Midbrain (tissue), 1 donor: Measurements from ENCODE around the gene RELT.

ENCODE experiments used
- DNase-seq: peaks from one replicate; lab custom pipeline; 2025; lab: John Stamatoyannopoulos, UW

The RELT gene

DNA sequence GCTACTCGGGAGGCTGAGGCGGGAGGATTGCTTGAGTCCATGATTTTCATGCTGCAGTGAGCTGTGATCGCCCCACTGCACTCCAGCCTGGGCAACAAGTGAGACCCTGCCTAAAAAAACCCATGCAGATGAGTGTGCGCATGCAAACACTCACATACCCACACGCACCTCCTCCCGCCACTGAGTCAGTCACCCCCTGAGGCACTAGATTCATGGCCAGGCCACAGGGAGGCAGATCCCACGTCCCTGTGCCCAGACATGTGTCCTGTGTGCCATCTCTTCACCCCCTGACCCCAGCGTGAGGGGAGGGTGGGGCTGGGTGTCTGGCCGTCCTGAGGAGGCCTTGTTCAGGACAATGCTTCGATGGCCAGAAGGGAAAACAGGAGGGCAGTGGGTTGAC lies 15.5 kb downstream of the RELT start:
- no peak for DNase-seq

DNA sequence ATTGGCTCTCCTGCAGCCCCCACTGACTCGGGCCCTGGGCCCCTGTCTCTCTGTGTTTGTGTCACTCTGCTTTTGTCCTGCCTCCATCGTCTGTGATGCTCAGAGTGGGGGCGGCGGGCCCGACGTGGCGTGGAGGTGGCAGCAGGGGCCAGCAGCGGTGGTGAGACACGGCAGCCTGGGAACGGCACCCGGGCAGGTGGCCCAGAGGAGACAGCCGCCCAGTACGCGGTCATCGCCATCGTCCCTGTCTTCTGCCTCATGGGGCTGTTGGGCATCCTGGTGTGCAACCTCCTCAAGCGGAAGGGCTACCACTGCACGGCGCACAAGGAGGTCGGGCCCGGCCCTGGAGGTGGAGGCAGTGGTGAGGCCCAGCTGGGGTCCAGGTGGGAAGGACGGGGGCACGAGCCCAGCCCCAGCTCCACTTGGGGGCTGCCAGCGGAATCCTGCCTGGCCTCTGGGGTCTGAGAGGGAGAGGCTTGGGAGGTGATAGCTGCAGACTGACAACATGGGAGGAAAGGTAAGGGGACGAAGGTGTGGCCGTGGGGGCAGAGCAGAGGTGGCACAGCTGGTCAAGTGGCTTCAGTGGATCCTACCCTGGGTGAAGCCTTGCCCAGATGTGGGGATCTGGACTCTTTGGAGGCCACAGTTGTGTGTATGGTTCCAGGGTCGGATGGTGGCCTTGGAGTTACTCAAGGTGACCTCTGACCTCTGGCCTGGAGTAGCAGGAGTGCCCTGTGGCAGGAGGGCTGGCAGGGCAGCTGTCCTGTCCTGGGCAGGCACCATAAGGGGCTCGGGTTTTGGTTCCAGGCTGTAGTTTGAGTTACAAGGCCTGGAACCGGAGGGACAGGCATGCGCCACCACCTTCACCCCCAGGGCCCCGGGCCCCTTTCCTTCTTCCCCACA lies 16.2 kb downstream of the RELT start:
- no peak for DNase-seq

DNA sequence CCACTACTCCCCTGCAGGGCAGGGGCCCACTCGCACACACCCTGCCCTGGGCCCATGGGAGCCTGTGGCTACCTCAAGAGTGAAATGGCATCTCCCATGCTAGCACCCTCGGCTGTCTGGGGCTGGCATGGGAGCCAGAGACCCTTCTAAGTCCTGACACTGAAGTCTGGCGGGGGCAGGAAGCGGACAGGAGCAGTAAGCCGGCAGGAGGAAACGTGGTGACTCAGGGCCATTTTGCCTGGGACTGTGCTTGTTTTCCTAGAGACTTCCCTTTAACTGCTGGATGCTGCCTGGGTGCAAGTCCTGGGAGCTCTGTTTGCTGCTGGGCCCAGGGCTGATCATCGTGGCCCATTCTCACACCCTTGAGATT lies 16.8 kb downstream of the RELT start:
- no peak for DNase-seq

DNA sequence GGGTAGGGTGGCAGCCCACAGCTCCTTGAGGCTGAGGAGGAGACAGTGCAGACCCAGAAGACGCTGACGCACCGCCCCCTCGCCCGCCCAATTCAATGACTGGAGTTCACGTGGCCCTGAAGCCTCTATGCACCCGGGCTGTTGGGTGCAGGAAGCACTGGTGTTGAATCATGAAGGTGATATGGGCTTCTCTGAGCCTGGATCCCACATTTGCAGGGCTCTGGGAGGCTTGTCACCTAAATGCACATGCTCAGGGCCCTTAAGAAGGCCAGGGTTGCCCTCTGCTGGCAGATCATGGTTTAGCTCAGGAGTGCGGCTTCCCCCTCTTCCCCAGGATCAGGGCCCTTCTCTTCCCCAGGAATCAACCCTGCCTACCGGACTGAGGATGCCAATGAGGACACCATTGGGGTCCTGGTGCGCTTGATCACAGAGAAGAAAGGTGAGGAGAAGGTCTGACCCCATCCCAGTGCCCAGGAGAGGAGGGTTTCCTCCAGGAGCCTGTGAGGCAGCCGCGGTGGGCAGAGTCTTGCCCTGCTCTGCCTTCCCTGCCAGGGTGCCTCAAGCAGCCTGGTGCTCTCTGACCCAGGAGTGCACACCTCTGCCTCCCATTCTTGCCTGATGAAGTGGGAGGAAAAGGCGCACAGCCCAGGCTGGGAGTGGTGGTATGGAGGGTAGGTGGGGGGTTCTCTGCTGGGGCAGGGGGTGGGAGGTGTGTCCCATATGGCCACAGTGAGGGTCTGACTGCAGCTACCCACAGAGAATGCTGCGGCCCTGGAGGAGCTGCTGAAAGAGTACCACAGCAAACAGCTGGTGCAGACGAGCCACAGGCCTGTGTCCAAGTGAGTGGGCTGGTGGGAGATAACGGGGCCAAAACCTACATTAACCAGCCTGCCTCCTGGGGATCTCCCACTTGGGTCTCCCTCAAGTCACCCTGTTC lies 17.5 kb downstream of the RELT start:
- peak; percentile 48 for DNase-seq

DNA sequence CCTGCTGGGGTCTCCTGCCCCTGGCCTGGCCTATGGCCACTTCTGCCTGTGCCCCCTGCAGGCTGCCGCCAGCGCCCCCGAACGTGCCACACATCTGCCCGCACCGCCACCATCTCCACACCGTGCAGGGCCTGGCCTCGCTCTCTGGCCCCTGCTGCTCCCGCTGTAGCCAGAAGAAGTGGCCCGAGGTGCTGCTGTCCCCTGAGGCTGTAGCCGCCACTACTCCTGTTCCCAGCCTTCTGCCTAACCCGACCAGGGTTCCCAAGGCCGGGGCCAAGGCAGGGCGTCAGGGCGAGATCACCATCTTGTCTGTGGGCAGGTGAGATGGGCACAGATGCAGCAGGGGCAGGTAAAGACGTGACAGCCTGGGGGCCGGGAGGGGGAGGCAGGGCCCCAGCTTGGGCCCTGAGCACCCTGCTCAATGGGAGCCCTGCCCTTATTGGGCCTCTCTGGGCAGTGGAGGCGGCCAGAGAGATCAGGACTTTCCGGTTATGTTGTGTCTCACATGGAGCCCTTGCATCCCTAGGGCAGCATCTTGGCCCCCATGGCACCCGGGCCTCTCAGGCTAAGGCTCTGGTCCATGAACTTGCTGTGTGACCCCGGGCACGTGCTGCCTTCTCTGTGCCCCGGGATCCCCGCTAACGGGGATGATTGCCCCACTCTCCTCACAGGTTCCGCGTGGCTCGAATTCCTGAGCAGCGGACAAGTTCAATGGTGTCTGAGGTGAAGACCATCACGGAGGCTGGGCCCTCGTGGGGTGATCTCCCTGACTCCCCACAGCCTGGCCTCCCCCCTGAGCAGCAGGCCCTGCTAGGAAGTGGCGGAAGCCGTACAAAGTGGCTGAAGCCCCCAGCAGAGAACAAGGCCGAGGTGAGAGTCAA lies 18.5 kb downstream of the RELT start:
- DNase-seq: no peak

DNA sequence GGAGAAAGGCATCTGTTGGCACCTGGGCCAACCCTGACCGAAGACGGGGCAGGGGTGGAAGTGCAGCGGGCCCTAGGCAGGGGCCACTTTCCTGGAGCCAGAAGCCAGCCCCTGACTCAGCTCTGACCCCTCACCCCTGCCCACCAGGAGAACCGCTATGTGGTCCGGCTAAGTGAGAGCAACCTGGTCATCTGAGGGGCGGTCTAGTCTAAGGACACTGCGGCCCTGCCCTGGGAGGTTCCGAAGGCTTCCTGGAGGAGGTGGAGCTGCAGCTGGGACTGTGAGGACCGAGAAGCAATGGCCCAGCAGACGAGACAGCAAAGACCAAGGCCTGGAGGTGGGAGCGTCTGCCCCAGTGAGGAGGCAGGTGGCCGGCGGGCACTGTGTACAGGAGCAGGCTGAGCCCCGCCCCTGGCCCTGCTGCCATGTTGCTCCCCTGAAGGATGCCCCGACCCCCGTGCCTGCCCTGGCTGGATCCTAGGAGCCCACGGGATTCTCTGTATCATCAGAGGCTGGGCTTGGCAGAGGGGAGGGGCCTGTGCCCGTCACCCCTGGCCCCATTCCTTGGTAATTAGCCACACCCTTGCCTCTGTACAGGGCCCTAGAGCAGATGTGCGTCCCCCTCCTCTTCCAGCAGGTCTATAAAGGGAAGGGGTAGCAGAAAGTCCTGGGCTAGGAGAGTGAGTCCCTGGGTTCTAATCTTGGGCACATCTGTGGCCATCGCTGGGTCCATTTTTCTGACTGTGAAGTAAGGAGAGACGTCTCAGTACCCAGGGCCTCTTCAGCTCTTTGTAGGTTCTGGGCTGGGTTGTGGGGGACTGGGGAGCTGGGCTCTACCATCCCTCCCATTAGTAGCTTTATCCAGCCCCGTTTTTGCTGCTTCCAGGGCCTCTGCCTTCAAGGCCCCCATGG lies 19.4 kb downstream of the RELT start:
- no peak for DNase-seq

DNA sequence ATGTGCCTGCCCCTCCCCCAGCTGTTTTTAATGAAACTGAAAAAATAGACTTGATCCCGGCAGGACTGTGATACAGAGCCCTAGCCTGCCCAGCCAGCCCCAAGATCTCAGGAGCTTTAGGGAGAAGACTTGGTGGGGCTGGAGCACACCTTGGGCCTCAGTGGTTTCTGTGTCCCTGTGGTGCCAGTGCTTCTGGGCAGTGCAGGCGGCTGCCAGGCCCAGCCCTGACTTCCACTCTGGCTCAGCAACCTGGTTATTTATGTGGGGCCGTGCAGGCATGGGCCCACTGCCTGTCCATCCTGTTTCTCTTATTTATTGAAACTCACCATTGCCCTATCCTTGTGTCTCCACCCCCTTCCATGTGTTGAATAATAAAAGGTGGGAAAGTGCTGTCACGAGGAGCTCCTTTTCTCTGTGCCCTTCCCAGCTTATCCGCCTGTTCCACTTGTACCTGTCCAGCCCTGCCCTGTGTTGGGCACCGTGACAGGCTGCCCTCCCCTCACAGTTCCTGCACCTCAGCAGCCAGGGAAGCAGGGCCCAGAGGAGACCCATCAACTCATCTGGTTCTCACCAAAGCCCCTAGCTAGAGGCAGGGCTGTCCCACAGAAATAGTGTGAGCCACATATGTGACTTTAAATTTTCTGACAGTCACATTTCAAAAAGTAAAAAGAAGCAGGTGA lies 20.2 kb downstream of the RELT start:
- no peak for DNase-seq

DNA sequence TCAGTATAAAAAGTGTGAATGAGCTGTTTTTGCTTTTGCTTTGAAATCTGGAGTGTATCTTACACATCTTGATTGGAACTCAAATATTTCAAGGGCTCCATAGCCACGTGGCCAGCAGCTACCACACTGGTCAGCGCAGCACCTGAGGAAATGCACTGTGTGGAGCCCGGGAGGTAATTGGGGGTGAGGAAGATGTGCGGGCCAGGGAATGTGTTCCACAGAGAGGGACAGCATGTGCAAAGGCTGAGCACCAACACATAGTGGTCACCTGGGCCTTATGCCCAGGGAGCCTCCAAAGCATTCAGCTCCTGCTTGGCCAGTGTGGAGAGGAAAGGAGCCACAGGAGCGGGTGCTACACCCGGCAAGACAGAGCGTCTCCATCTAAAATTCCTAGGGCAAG lies 20.8 kb downstream of the RELT start:
- DNase-seq: peak; percentile 24

DNA sequence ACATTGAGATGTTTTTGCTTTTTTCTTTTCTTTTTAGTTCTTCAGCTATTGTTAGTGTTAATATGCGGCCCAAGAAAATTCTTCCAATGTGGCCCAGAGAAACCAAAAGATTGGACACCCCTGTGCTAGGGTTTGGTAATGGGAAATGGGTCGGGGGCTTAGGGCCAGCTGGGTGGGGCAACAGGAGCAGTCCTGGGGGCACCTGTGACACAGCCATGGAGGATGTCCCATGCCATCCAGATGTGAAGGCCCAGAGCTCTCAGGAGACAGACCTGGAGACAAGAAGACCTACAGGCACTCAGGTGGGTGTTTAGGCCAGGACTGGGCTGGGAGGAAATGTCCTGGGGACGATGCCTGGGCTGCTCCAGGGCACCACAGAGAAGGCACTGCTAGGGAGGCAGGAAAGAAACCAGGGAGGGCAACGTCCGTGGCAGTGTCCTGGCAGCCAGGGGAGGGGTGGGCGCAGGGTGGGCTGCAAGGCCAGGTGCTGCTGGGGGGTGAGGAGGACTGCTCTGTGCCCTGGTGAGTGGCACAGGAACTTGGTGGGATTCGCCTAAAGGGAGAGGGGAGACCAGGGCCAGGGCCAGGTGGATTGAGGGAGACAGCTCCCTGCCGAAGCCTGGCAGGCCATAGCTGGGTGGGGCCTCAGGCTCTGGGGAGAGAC lies 21.4 kb downstream of the RELT start:
- no peak for DNase-seq

DNA sequence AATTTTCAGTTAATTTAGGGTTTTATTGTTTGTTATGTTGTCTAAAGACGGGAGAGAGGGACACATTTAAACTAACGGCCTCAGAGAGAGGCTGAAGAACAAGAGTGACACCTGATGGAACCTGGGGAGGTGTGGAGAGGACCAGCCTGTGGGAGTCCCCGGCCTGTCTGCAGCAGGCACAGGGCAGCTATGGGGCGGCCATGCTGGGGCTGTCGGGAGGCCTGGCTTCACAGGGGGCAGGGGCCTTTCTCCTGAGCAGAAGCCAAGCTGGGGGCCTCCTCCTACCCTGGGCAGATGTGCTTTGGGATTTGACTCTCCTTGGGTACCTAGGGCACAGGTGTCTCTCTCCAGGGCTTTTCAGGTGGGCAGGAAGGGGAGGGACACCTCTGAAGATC lies 21.9 kb downstream of the RELT start:
- no peak for DNase-seq

DNA sequence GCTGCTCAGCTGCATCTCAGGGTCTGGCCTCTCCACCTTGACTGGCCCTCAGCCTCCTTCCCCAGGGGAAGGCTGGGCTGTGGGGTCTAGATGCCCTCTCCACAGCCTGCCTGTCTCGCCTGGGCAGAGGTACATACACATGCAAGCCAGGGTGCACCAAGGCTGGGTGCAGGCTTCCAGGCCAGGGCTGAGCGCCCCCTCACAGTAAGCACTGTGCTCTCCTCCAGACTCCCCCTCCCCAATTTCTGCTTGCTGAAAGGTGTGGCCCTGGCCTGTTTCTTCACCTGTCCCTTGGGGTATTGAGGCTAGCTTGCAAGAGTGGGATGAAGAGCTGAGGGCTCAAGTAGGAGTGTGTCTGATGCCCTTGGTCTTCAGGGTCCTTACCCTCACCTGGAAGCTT lies 22.5 kb downstream of the RELT start:
- DNase-seq: no peak

DNA sequence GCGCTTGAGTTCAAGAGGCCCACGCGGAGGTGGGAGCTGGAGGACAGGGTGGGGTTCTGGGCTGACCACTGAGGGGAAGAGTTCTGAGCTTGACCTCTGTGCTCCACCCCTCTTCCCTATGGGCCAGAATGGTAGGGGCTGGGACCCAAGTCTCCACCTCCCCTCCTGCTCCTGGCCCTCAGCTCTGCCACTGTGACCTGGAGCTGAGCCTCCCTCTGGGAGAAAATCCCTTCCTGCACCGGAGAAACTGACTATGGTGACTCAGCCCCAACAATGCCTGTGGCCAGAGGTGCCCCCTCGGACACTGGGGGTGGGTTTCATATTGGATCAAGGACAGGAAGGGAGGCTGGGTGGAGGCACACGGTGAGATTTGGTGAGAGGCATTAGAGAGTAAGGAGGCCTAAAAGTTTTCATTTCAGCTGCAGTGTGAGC lies 23.0 kb downstream of the RELT start:
- no peak for DNase-seq

DNA sequence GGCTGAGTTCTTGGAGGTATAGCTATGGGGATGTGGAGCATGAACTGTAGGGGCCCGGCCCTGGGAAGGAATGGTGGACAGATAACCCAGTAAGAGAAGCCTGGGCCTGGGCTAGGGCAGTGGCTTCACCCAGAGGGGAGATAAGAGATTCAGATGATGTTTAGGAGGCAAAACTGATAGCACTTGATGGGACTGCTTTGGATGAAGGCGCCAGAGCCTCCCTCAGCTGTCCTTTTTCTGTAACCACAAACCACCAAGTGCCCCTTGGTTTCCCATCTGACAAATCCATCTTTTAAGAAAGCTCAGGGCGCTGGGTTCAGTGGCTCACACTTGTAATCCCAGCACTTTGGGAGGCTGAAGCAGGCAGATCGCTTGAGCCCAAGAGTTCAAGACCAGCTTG lies 23.4 kb downstream of the RELT start:
- no peak for DNase-seq

DNA sequence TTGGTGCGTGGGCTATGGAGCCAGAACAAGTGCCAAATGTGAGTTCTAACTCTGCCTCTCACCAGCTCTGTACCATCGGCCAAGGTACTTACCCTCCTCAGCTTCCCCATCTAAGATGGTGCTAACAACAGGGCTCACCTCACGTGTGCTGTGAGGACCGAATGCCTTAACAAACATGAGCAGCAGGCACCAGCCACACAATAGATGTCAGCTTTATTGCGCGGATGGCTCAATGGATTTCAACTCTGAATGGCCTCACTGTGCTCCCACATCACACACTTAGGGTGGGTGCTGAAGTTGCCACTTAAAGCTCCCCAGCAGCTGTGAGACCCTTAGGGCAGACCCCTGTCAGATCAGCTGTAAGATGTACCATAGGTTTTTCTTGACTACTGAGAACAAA lies 24.1 kb downstream of the RELT start:
- no peak for DNase-seq

DNA sequence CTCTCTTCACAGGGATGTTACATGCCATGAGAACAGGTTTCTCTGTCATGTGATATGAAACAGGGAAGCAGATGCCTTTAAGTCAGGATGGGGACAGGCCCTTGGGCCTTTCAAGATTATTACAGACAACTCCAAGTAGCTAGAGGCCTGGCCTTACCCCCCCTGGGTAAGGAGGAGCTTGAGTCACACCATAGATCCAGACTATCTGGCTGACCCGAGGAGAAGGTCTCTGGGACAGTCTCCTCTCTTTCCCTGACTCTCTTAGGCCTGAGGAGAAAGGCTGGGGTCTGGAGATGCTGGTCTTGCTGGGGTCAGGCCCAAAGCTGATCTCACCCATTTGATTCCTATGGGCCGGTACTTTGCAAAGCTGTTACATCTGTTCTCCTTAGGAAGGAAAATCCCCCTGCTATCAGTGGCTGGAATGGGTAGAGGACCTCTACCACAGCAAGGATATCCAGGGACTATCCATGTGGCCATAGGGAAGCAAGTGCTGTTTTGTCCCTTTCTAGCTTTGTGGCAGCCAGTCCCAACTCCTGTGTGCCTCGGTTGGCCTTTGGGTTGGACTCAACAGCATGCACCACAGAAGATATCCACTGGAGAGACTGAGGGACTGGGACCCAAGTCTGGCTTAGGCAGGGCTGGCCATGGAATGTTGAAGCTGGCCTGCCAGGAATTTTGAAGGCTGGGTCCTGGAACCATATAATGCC lies 25.2 kb downstream of the RELT start:
- no peak for DNase-seq

DNA sequence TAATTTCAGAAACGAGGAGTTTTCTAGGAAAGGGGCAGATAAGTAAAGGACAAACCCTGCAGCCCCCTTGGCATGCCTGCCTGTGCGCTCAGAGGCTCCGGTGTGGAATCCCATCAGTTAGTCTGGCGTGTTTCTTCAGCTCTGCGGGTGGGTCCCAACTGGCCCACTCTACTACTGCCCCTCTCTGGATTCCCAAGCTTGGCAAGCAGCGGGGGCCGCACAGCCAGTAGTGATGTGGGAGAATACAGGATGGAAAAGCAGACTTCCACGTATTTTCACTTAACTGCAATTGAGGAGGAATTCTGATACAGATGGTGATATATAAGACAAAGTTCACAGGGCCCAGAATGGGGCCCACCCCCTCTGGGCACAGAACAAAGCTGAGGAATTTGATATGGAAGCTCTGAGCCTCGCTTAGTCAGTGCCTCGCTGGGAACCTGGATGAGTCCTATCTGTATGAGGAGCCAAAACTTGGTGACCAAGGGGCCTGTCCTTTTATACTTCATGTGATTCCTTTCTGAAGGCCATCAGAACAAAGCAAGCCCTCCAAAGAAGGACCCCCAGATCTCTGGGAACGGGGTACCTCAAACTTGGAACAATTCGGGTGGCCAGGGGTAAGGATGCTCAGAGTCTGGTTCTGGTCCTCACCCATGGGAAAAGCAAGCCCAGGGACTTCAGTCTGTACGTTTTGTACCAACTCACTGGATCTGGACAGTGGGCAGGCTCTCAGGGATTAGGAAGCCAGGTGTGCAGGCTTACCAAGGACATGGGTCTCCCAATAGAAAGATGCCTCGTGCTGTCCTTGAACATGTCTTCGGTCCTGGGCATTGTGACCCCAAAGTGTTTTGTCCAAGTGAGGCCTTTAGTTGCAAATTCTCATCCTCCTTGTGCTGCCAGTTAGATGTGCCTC lies 26.0 kb downstream of the RELT start:
- DNase-seq: no peak

DNA sequence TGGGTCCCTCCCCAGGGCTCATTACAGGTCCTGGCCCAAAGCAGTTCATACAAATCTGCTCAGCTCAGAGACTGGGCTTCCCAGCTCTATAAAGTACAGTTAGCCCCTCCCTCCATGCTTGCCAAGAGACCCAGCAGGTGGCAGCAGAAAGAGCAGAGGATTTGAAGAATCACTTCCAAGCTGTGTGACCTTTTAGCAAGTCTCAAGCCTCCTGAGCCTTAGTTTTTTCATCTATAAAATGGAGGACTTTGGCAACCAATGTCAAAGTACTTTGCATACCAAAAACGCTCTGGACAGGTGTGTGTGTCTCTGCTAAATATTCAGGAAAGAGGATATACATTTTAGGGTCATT lies 26.6 kb downstream of the RELT start:
- no peak for DNase-seq

DNA sequence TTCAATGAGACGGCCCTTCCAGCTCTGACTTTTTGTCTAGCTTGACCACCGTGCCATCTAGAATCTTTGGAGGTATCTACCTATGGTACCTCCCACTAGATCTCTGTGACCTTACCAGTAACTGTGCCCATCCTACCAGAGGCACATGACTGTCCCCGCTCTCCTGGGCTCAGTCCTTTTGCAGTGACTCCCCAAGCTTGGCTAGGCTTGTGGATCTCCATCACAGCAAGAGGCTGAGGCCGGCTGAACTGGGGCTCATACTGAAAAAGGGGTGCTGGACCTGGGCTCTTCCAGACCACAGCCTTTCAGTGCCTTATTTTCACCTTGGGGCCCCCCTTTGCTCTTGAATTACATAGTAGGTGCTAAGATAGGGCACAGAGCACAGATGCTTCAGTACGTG lies 27.3 kb downstream of the RELT start:
- DNase-seq: no peak
